Duodenal mucosa (tissue), 2 donors: ENCODE measurements around the gene HSPA12B.

ENCODE experiments used
- H3K27ac ChIP-seq: one replicate; pipeline ENCODE4 v1.7.0; 2013; ENCODE audit warnings: low read depth, low read length
- H3K27me3 ChIP-seq, 2 donors: one replicate each; pipeline ENCODE4 v1.7.0; 2013; ENCODE audit warnings: low read length in 2 of 2, control low read depth in 1 of 2; ENCODE audit not compliant: insufficient read depth in 2 of 2, control insufficient read depth in 1 of 2
- H3K36me3 ChIP-seq, 2 donors: one replicate each; pipeline ENCODE4 v1.7.0; 2013; ENCODE audit warnings: low read length in 2 of 2, control low read depth in 1 of 2; ENCODE audit not compliant: insufficient read depth in 2 of 2, control insufficient read depth in 1 of 2
- H3K4me1 ChIP-seq, 2 donors: one replicate each; pipeline ENCODE4 v1.7.0; 2013; ENCODE audit warnings: low read length in 2 of 2, control low read depth in 1 of 2; ENCODE audit not compliant: insufficient read depth in 2 of 2, control insufficient read depth in 1 of 2
- H3K4me3 ChIP-seq, 2 donors: one replicate each; pipeline ENCODE4 v1.7.0; 2013; ENCODE audit warnings: low read length in 2 of 2, low read depth in 1 of 2
- H3K9ac ChIP-seq, 2 donors: one replicate each; pipeline ENCODE4 v1.7.0; 2013; ENCODE audit warnings: low read length in 2 of 2, low read depth in 1 of 2
- H3K9me3 ChIP-seq, 2 donors: one replicate each; pipeline ENCODE4 v1.7.0; 2013; ENCODE audit warnings: low read length in 2 of 2, control low read depth in 1 of 2; ENCODE audit not compliant: control insufficient read depth in 1 of 2

The HSPA12B gene

DNA sequence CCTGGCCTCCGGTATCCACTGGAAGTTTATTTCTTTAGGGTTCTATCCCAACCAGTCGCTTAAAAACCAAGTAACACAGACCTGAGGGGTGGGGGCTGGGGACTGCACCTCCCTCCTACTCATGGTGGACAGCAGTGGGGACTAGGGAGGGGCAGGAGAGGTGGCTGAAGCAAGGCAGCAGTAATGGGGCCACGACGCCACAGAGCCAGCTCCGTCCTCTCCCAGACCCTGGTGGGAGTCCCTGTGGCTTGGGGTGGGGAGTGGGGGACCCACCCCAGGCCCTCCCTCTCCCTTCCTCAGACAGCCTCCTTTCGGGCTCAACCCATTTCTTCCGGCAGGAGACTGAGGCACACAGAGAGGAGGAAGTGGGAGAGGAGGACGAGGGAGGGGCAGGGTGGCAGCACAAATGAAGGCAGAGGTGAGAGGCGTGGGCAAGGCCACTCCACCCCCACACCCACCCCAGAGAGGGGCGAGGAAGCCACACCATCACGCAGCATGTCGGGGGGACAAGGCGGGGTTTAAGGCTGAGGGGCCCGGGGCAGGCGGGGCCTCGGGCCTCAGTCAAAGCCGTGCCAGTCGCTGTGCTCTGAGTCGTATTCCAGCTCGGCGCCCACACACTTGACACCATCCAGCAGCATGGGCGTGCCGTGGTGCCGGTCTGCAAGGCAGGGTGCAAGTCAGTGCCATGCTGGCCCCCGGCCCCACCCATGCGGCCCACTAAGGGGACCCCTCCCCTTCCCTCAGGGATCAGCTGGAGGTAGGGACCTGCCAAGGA is 21.2 kb downstream of the HSPA12B start:
- H3K9ac ChIP-seq, result no peak overlapping the region
- no peaks in the 10 kb centered on the region for H3K9me3 ChIP-seq
- peaks cover 12 to 21% of the 10 kb centered on the region in 2 donors for H3K4me1 ChIP-seq
- H3K27me3 ChIP-seq, result peaks cover 0 to 3% of the 10 kb centered on the region in 2 donors
- peaks cover 8 to 14% of the 10 kb centered on the region in 2 donors for H3K36me3 ChIP-seq
- no peak overlapping the region for H3K27ac ChIP-seq
- H3K4me3 ChIP-seq, result no peak overlapping the region

DNA sequence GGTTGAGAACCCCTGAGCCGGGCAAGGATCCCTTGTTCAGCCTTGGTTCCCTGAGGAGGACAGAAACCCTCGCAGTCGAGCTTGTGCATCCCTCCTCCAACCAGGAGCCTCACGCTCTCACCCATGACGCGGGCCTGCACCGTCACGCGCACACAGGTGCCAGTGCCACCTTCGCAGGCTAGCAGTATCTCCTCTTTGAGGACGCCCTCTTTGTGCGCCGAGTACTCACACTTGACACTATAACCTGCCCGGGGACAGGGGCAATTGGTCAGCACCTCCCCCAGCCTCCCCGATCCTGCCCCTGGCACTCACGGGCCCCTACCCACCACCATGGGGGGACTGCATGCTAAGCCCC is 21.8 kb downstream of the HSPA12B start:
- H3K4me3 ChIP-seq, result no peak overlapping the region
- peaks cover 8 to 19% of the 10 kb centered on the region in 2 donors for H3K36me3 ChIP-seq
- no peak overlapping the region for H3K27ac ChIP-seq
- peaks cover 0 to 3% of the 10 kb centered on the region in 2 donors for H3K27me3 ChIP-seq
- H3K9me3 ChIP-seq, result no peaks in the 10 kb centered on the region
- peaks cover 10 to 16% of the 10 kb centered on the region in 2 donors for H3K4me1 ChIP-seq
- no peak overlapping the region for H3K9ac ChIP-seq

DNA sequence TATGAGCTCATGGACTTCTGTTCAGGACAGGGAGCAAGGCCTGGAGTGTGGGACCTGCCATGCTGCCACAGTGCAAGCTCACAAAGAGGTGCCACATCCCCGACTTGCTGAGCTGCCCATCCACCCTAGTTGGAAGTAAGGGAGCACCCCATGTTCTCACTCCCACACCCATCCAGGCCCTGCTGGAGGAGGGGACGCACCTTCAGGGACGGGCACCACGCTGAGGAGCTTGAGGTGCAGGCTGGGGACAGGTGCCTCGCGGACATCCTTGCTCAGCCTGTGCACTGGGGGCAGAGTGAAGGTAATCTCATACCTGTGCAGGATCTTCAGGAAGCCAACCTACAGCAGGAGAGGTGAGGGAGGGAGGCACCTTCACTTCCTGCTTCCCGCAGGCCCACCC is 22.8 kb downstream of the HSPA12B start:
- Histone ChIP-seq H3K36me3 (peaks cover 8 to 22% of the 10 kb centered on the region in 2 donors), H3K4me3 (no peak overlapping the region), H3K27ac (no peak overlapping the region), H3K27me3 (peaks cover 0 to 3% of the 10 kb centered on the region in 2 donors), H3K4me1 (peaks cover 7% of the 10 kb centered on the region in 2 donors), H3K9me3 (no peaks in the 10 kb centered on the region), H3K9ac (no peak overlapping the region)

DNA sequence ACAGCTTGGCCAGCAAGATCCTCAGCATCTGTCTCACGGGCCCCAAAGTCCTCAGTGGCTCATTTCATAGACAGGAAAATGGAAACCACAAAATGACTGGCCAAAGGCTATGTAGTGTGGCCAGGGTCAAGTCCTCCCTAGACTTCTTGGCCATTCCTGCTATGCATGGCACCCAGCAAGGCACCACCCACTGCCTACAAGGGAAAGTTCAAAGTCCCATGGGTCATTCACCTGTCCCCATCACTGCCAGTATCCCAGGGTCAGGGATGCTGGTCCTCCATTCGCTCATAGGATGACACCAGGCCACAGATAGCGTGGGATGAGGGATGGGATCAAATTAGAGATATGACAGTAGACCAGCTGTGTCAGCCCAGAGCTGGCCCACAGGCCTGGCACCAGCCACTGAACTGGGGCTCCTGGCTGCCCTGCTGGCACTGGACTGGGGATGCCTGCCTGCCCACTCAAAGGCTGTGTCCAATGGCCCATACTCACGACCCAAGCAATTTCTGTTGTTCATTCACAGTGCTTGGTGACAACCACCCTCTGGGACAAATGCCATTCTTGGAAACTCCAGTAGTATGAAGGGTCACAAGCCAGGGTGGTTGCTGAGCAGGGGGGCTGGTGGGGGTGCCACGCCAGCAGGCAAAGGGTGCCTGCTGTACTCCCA is 23.5 kb downstream of the HSPA12B start:
- no peak overlapping the region for H3K9ac ChIP-seq
- H3K27me3 ChIP-seq, result no peaks in the 10 kb centered on the region
- peaks cover 7% of the 10 kb centered on the region in 2 donors for H3K4me1 ChIP-seq
- H3K9me3 ChIP-seq, result no peaks in the 10 kb centered on the region
- H3K4me3 ChIP-seq, result no peak overlapping the region
- H3K27ac ChIP-seq, result no peak overlapping the region
- H3K36me3 ChIP-seq, result peaks cover 8 to 22% of the 10 kb centered on the region in 2 donors

DNA sequence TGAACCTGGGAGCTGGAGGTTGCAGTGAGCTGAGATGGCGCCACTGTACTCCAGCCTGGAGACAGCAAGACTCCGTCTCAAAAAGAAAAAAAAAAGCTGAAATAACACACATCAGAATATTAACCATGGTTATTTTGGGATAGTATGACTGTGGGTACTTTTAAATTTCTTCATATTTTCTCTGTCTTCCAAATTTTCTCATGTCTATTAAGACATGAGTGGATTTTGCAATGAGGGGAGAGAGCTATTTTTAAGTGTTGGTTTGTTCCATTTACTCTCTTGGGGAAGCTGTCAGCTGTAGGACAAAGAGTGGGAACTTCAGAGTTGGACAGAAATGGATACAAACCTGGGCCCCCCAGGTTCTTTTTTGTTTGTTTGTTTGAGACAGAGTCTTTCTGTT is 24.8 kb downstream of the HSPA12B start:
- Histone ChIP-seq H3K36me3 (peaks cover 8 to 26% of the 10 kb centered on the region in 2 donors), H3K9me3 (no peaks in the 10 kb centered on the region), H3K27ac (no peak overlapping the region), H3K9ac (no peak overlapping the region), H3K27me3 (no peaks in the 10 kb centered on the region), H3K4me3 (no peak overlapping the region), H3K4me1 (peaks cover 6% of the 10 kb centered on the region in 2 donors)

DNA sequence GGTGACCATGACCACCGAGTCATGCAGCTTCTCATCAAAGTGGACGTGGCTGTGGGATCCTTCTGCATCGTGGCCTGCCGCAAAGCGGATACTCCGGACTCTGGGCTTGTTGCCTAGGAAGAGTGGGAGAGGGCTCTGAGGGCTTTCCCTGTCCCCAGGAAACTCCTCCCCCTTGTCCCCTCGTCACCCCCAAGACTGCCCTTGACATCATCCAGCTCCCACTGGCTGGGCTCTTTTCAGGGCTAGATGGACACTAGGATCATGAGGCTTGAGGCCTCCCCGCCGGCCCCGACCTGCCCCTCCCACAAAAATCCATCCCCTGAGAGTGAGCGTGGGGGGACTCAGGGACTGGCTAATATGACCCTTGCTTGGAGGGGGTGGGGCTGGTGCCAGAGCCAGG is 26.1 kb downstream of the HSPA12B start:
- no peak overlapping the region for H3K4me3 ChIP-seq
- peaks cover 8 to 26% of the 10 kb centered on the region in 2 donors for H3K36me3 ChIP-seq
- H3K9me3 ChIP-seq, result no peaks in the 10 kb centered on the region
- no peaks in the 10 kb centered on the region for H3K27me3 ChIP-seq
- no peak overlapping the region for H3K27ac ChIP-seq
- no peak overlapping the region for H3K9ac ChIP-seq
- peaks cover under 1 to 2% of the 10 kb centered on the region in 2 donors for H3K4me1 ChIP-seq

DNA sequence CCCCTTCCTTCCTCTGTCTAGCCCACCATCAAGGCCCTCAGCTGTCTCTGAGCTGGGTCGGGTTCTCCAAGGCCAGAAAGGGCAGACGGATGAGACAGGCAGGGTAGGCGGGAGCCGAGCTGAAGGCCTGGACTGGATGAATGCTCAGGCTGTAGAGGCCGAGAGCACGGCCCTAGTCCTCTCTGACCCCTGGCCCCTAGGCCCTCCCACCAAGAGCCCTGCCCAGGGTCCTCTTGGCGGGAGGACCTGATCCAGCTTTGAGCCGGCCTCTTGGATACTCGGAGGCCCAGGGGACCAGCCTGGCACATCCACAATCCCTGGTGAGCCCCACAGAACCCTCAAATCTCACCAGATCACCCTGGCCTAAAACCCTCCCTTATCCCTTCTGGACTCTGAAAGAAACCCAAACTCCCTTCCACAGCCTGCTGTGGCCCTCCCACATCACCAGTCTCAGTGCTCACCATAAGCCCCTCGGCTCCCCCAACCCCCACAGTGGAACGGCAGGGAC is 26.9 kb downstream of the HSPA12B start:
- Histone ChIP-seq H3K4me3 (no peak overlapping the region), H3K36me3 (peaks cover 7 to 26% of the 10 kb centered on the region in 2 donors), H3K27ac (no peak overlapping the region), H3K27me3 (no peaks in the 10 kb centered on the region), H3K4me1 (peaks cover 9 to 10% of the 10 kb centered on the region in 2 donors), H3K9ac (no peak overlapping the region), H3K9me3 (no peaks in the 10 kb centered on the region)

DNA sequence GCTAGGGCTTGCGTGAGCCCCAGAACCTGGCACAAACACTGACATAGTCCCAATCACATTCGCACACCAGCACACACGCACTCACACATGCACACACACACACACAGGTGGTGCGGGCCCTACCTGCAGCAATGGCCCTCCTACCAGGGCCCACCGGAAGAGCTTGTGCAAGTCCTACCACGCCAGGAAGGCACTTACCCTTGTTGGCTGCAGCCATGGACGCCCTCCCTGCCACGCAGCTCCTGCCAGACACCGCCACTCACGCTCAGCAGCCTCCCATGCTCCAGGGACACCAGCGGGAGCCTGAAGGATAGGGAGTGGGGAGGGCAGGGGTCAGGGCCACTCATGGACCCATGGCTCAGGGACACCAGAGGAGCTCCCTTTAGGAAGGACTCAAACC is 27.4 kb downstream of the HSPA12B start:
- Histone ChIP-seq H3K9me3 (no peaks in the 10 kb centered on the region), H3K27me3 (no peaks in the 10 kb centered on the region), H3K36me3 (peaks cover 4 to 26% of the 10 kb centered on the region in 2 donors), H3K4me1 (peaks cover 12 to 14% of the 10 kb centered on the region in 2 donors), H3K4me3 (no peak overlapping the region), H3K9ac (no peak overlapping the region), H3K27ac (no peak overlapping the region)

DNA sequence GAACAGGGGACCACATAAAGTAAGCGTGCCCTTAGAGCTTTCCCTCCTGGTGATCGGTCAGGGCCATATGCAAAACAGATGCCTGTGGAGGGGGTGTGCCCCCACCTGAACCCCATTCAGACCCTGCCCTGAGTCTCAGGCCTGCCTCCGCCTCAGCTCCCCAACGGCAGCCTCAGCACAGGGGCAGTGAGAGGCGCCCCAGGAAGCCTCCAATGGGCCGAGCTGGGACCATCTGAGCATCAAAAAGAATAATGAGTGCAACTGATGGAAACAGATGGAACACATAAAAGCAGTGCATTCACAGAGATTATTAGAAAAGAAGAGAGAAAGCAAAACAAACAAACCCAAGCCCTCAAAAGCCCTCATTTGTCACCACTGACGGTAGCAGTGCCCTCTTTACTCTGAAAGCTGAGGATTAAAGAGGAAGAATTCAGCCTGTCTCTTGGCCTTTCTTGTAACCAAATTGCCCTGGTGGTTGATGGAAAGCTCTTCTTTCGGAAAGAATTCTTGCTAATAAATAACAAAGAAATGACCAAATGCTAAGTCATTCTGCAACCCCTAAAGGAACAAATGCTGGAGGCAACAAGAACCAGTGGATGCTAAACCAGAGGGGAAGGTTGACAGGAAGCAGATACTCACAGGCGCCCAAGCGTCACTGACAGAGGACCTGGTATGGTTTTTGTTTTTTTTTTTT is 28.3 kb downstream of the HSPA12B start:
- peaks cover 16% of the 10 kb centered on the region in 2 donors for H3K4me1 ChIP-seq
- no peak overlapping the region for H3K27ac ChIP-seq
- H3K36me3 ChIP-seq, result peaks cover 4 to 26% of the 10 kb centered on the region in 2 donors
- H3K27me3 ChIP-seq, result no peaks in the 10 kb centered on the region
- H3K9ac ChIP-seq, result no peak overlapping the region
- no peaks in the 10 kb centered on the region for H3K9me3 ChIP-seq
- H3K4me3 ChIP-seq, result no peak overlapping the region
